ENCODE data around the gene AZU1. TPM values are rescaled to one million over a fixed set of nuclear protein-coding genes. Genes with fewer than 3 reads are reported as not detected.

The AZU1 gene
- total RNA-seq, 1 experiment from 2014 or later = 5.8 TPM

GRCh38 chr19:861141-861755 lies 33.6 kb downstream of the AZU1 start:
- H3K36me3 ChIP-seq (ENCODE audit: control insufficient read depth, insufficient read depth, low read length) = no peaks in the 10 kb centered on the region
- POLR2A ChIA-PET = no interaction called here
- ATAC-seq (no peak), DNase-seq (ENCODE audit: low read depth, low spot score) (no peak)
- H3K9me3 ChIP-seq (ENCODE audit: control insufficient read depth, insufficient read depth, low read depth, low read length) = no peaks in the 10 kb centered on the region
- intact Hi-C loops (cut with micrococcal nuclease; ENCODE audit: unreplicated experiment) (no loop called here), in situ Hi-C loops (cut with HindIII; ENCODE audit: low pct_unique_long_range_greater_than_20kb, low sequenced_read_pairs) (no loop called here)
- no peak overlapping the region for H3K4me3 ChIP-seq (ENCODE audit: low read depth in 2 of 2, low read length in 2 of 2)
- CTCF ChIA-PET = no interaction called here
- TF ChIP-seq TCF7L2 (IDR thresholded peaks at IDR 0.05; ENCODE audit: low read depth, low read length) = no peak
- BruUV-seq (replicated peaks) = no TSS peak
- peaks cover 7% of the 10 kb centered on the region for H3K4me1 ChIP-seq (ENCODE audit: control insufficient read depth, insufficient read depth, low read length)
- H3K27ac ChIP-seq (ENCODE audit: low read length) = no peak overlapping the region
- H3K27me3 ChIP-seq (ENCODE audit: control insufficient read depth, insufficient read depth, low read length) = no peaks in the 10 kb centered on the region

GRCh38 chr19:861756-862580 lies 34.3 kb downstream of the AZU1 start:
- no peak for DNase-seq (ENCODE audit: low read depth, low spot score)
- Histone ChIP-seq H3K9me3 (ENCODE audit: control insufficient read depth, insufficient read depth, low read depth, low read length) (no peaks in the 10 kb centered on the region), H3K4me1 (ENCODE audit: control insufficient read depth, insufficient read depth, low read length) (peaks cover 7% of the 10 kb centered on the region), H3K27me3 (ENCODE audit: control insufficient read depth, insufficient read depth, low read length) (no peaks in the 10 kb centered on the region), H3K36me3 (ENCODE audit: control insufficient read depth, insufficient read depth, low read length) (no peaks in the 10 kb centered on the region), H3K27ac (ENCODE audit: low read length) (no peak overlapping the region), H3K4me3 (ENCODE audit: low read depth in 2 of 2, low read length in 2 of 2) (no peak overlapping the region)
- ChIA-PET CTCF (no interaction called here), POLR2A (no interaction called here)
- in situ Hi-C loops (cut with HindIII; ENCODE audit: low pct_unique_long_range_greater_than_20kb, low sequenced_read_pairs) (no loop called here), intact Hi-C loops (cut with micrococcal nuclease; ENCODE audit: unreplicated experiment) (no loop called here)
- no TSS peak for BruUV-seq (replicated peaks)
- 0 out of 2 replicates have a peak, but pooled peaks have one; percentile 7 for ATAC-seq
- TF ChIP-seq TCF7L2 (IDR thresholded peaks at IDR 0.05; ENCODE audit: low read depth, low read length) (no peak), CTCF (IDR thresholded peaks at IDR 0.05) (0 out of 2 replicates have a peak, but pooled peaks have one; percentile 6), POLR2AphosphoS5 (IDR thresholded peaks at IDR 0.05; ENCODE audit: low read depth, low read length) (no peak)

- Histone ChIP-seq H3K9me3 (ENCODE audit: control insufficient read depth, insufficient read depth, low read depth, low read length) (no peaks in the 10 kb centered on the region), H3K27ac (ENCODE audit: low read length) (no peak overlapping the region), H3K4me1 (ENCODE audit: control insufficient read depth, insufficient read depth, low read length) (peaks cover 7% of the 10 kb centered on the region), H3K4me3 (ENCODE audit: low read depth in 2 of 2, low read length in 2 of 2) (no peak overlapping the region), H3K36me3 (ENCODE audit: control insufficient read depth, insufficient read depth, low read length) (no peaks in the 10 kb centered on the region), H3K27me3 (ENCODE audit: control insufficient read depth, insufficient read depth, low read length) (no peaks in the 10 kb centered on the region)
- no peak for TF ChIP-seq POLR2AphosphoS5 (IDR thresholded peaks at IDR 0.05; ENCODE audit: low read depth, low read length)
- TF ChIP-seq CTCF (IDR thresholded peaks at IDR 0.05) = no peak
- TF ChIP-seq REST (IDR thresholded peaks at IDR 0.05; ENCODE audit: insufficient read depth in 1 of 2, low read depth in 2 of 2, low read length in 1 of 2) = no peak
- no peak for TF ChIP-seq TCF7L2 (IDR thresholded peaks at IDR 0.05; ENCODE audit: low read depth, low read length)
- ATAC-seq (peak; percentile 15; the same call in 1 of the 2 replicates), DNase-seq (ENCODE audit: low read depth, low spot score) (no peak)
- in situ Hi-C loops (cut with HindIII; ENCODE audit: low pct_unique_long_range_greater_than_20kb, low sequenced_read_pairs) (no loop called here), intact Hi-C loops (cut with micrococcal nuclease; ENCODE audit: unreplicated experiment) (no loop called here)
- TSS peak; percentile 90 for BruUV-seq (replicated peaks)
- POLR2A ChIA-PET = interaction anchor here (0.7 kb wide), 1 partner anchor 12 kb away, joined by 17 read pairs; no protein-coding TSS in a partner anchor
- CTCF ChIA-PET = no interaction called here
Measured at GRCh38 chr19:862581-863314, 35.1 kb downstream of the AZU1 start.
